UCSD-AML1 (cell line): Measurements from ENCODE around the gene ZNF92.
A peak's percentile ranks its signal among the peaks of the same experiment; 100 is the strongest.
"Not testable (repeated sequence)": the region's sequence is repeated elsewhere in the genome, so short reads cannot be mapped to it uniquely, and the experiment has no call there.

Experiments used
- DNase-seq: peaks from one replicate; lab custom pipeline; 2025; ENCODE audit not compliant: unreplicated experiment; lab: John Stamatoyannopoulos, UW

ZNF92 gene

GRCh38 chr7:65373608-65374351 is at the start of gene ZNF92:
ZNF92 (plus strand) TSS chr7:65373855; CDS start chr7:65373998, 143 bp downstream.
- peak; percentile 85 for DNase-seq

GRCh38 chr7:65325793-65326432 is 47.7 kb upstream of the ZNF92 start:
- no peak for DNase-seq

GRCh38 chr7:65338346-65338745 is 35.3 kb upstream of the ZNF92 start:
- no peak for DNase-seq

- no peak for DNase-seq
These were observed 34.4 kb upstream of the ZNF92 start for GRCh38 chr7:65339257-65339656.

- no peak for DNase-seq
These were observed 30.7 kb upstream of the ZNF92 start for GRCh38 chr7:65342723-65343629.

- DNase-seq, result not testable (repeated sequence)
These were observed 29.1 kb upstream of the ZNF92 start for GRCh38 chr7:65344541-65344940.

GRCh38 chr7:65354263-65354662 is 19.4 kb upstream of the ZNF92 start:
- DNase-seq, result no peak

GRCh38 chr7:65369843-65370242 is 3.8 kb upstream of the ZNF92 start:
- DNase-seq, result no peak

- DNase-seq, result no peak
These were observed 2.2 kb upstream of the ZNF92 start for GRCh38 chr7:65371468-65371867.

GRCh38 chr7:65379318-65379717 is 5.7 kb downstream of the ZNF92 start:
- no peak for DNase-seq

GRCh38 chr7:65381742-65382141 is 8.1 kb downstream of the ZNF92 start:
- no peak for DNase-seq

GRCh38 chr7:65382452-65382851 is 8.8 kb downstream of the ZNF92 start:
- DNase-seq, result no peak

GRCh38 chr7:65387891-65388290 is 14.2 kb downstream of the ZNF92 start:
- DNase-seq, result no peak

- DNase-seq, result no peak
These were observed 16.9 kb downstream of the ZNF92 start for GRCh38 chr7:65390588-65390987.

- no peak for DNase-seq
These were observed 24.1 kb downstream of the ZNF92 start for GRCh38 chr7:65397730-65398142.

GRCh38 chr7:65398671-65399070 is 25.0 kb downstream of the ZNF92 start:
- not testable (repeated sequence) for DNase-seq

- not testable (repeated sequence) for DNase-seq
These were observed 25.4 kb downstream of the ZNF92 start for GRCh38 chr7:65399101-65399500.

GRCh38 chr7:65404020-65404419 is 30.4 kb downstream of the ZNF92 start:
- DNase-seq, result no peak

GRCh38 chr7:65406706-65407105 is 33.1 kb downstream of the ZNF92 start:
- DNase-seq, result not testable (repeated sequence)

- no peak for DNase-seq
These were observed 35.7 kb downstream of the ZNF92 start for GRCh38 chr7:65409363-65409762.

- DNase-seq, result no peak
These were observed 37.6 kb downstream of the ZNF92 start for GRCh38 chr7:65411249-65411648.

GRCh38 chr7:65422670-65423069 is 49.0 kb downstream of the ZNF92 start:
- DNase-seq, result no peak
